Activated CD8-positive, alpha-beta memory T cell treated with anti-CD3 and anti-CD28 coated beads, Interleukin-2, amount 10 ng/mL, durations not matched to agents 7 days and 5 days (primary cell): ENCODE measurements around the gene AMOT. TPM values are rescaled to one million over a fixed set of nuclear protein-coding genes. Genes with fewer than 3 reads are reported as not detected.

ENCODE experiments used
- ATAC-seq: fragments of 150-1000 bp; cut with Tn5 transposase; one replicate; pipeline ENCODE4 v1.10.0; 2021; ENCODE audit warnings: moderate library complexity
- CTCF ChIA-PET: fragments of 350-600 bp; sonication (Branson Sonifier 250); formaldehyde crosslinking; loops from one replicate; lab custom pipeline; 2021; ENCODE audit warnings: antibody characterized with exemption; lab: Charles Lee
- DNase-seq: peaks from one replicate; pipeline ENCODE4 v3.0.0-alpha.2; 2020
- H3K27ac Mint-ChIP-seq: one replicate; pipeline ENCODE4 v1.8.0; 2021; ENCODE audit warnings: mild to moderate bottlenecking, mixed read lengths
- H3K27me3 Mint-ChIP-seq: one replicate; pipeline ENCODE4 v1.8.0; 2021; ENCODE audit warnings: mixed read lengths
- H3K36me3 Mint-ChIP-seq: one replicate; pipeline ENCODE4 v1.8.0; 2021; ENCODE audit warnings: mild to moderate bottlenecking, mixed read lengths
- H3K4me1 Mint-ChIP-seq: one replicate; pipeline ENCODE4 v1.8.0; 2021; ENCODE audit warnings: mixed read lengths
- H3K4me3 Mint-ChIP-seq: one replicate; pipeline ENCODE4 v1.8.0; 2021; ENCODE audit warnings: mild to moderate bottlenecking, moderate library complexity, mixed read lengths
- H3K9me3 Mint-ChIP-seq: one replicate; pipeline ENCODE4 v1.8.0; 2022; ENCODE audit warnings: low read depth, mixed read lengths
- total RNA-seq, 2 experiments: library from RNA; stranded (reverse); gene quantifications; one replicate each; pipeline ENCODE4 v1.2.3, GENCODE V29; 2021

AMOT gene
- total RNA-seq, 2 experiments from 2014 or later: 0.28 to 0.38 TPM

DNA sequence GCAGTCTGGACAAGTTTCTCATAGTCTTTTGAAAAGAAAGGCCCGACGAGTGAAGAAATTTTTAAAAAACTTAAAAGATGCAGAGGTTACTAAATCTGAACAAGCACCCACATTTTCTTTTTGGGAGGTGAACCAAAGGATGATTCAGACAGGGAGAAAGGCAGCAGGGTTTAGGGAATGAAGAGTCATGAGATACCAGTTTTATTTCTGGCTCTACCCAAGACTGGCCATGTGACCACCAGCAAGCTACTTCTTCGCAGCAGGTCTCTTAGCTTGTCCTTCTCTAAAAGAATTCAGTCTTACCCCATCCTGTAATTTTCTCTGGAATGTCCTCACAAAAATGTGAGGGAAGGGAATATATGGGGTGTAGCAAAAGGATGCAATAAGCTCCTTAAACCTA is 37.6 kb downstream of the AMOT start:
- Mint-ChIP-seq H3K4me1 (no peaks in the 10 kb centered on the region), H3K4me3 (no peak overlapping the region), H3K27ac (no peak overlapping the region), H3K36me3 (no peaks in the 10 kb centered on the region), H3K27me3 (no peaks in the 10 kb centered on the region), H3K9me3 (no peaks in the 10 kb centered on the region)
- CTCF ChIA-PET: no interaction called here
- DNase-seq: no peak
- no peak for ATAC-seq

GRCh38 chrX:112802541-112802940 is 38.1 kb downstream of the AMOT start:
- H3K36me3 Mint-ChIP-seq: no peaks in the 10 kb centered on the region
- H3K9me3 Mint-ChIP-seq: no peaks in the 10 kb centered on the region
- H3K27me3 Mint-ChIP-seq: no peaks in the 10 kb centered on the region
- no peak overlapping the region for H3K4me3 Mint-ChIP-seq
- DNase-seq (no peak), ATAC-seq (no peak)
- no peaks in the 10 kb centered on the region for H3K4me1 Mint-ChIP-seq
- no peak overlapping the region for H3K27ac Mint-ChIP-seq
- CTCF ChIA-PET: no interaction called here

GRCh38 chrX:112800971-112801775 is 39.5 kb downstream of the AMOT start:
- Mint-ChIP-seq H3K4me3 (no peak overlapping the region), H3K27me3 (no peaks in the 10 kb centered on the region), H3K9me3 (no peaks in the 10 kb centered on the region), H3K27ac (no peak overlapping the region), H3K4me1 (no peaks in the 10 kb centered on the region), H3K36me3 (no peaks in the 10 kb centered on the region)
- CTCF ChIA-PET: no interaction called here
- ATAC-seq: no peak
- DNase-seq: no peak

GRCh38 chrX:112799425-112799824 is 41.2 kb downstream of the AMOT start:
- CTCF ChIA-PET: no interaction called here

DNA sequence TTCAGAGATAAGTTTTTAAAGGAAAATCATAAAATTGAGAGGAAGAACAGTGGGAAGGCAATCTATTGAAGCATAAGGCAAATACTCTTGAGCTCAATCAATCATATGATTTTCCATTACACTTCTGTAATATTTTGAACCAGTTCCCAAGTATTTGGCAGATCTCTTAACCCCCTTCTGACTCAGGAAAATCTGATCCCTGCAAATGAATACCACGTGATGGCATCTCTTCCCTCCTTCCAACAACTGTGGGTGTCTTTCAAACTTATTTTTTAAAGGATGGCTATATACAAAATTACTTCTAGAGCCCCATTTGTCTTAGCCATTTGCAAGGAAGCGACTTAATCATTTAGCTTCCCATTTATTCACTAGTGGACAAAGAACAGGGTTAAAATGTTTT is 41.9 kb downstream of the AMOT start:
- Mint-ChIP-seq H3K27ac (no peak overlapping the region), H3K4me1 (no peaks in the 10 kb centered on the region), H3K4me3 (no peak overlapping the region), H3K9me3 (no peaks in the 10 kb centered on the region), H3K36me3 (no peaks in the 10 kb centered on the region), H3K27me3 (no peaks in the 10 kb centered on the region)
- CTCF ChIA-PET: no interaction called here
- DNase-seq: no peak
- no peak for ATAC-seq

More at GRCh38 chrX:112799425-112799824, 41.2 kb downstream of the AMOT start:
- Mint-ChIP-seq H3K4me1 (no peaks in the 10 kb centered on the region), H3K36me3 (no peaks in the 10 kb centered on the region), H3K27ac (no peak overlapping the region), H3K4me3 (no peak overlapping the region), H3K27me3 (no peaks in the 10 kb centered on the region), H3K9me3 (no peaks in the 10 kb centered on the region)
- ATAC-seq (no peak), DNase-seq (no peak)

DNA sequence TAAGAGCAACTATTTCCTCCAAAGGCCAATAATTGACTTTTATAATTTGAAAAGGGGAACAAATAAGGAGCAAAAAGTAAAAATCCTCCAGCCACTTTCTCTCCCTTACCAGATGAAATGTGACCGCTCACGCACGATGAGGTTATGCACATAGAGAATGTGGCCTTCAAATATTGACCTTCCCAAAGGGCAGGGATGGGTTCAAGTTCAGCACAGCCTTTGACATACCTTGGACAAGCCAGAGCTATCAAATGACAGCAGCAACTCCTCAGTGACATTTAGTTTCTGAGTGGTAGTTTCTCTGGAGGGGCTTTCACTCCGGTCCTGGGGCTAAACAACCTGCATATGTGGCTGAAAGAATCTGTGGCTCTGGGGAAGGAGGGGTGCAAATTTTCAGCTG is 50.7 kb downstream of the AMOT start:
- Mint-ChIP-seq H3K27me3 (no peaks in the 10 kb centered on the region), H3K36me3 (no peaks in the 10 kb centered on the region), H3K4me3 (no peak overlapping the region), H3K9me3 (peaks cover 3% of the 10 kb centered on the region), H3K27ac (no peak overlapping the region), H3K4me1 (no peaks in the 10 kb centered on the region)
- ATAC-seq: no peak
- CTCF ChIA-PET: no interaction called here
- DNase-seq: no peak

GRCh38 chrX:112786076-112786475 is 54.6 kb downstream of the AMOT start:
- H3K4me3 Mint-ChIP-seq: no peak overlapping the region
- ATAC-seq (no peak), DNase-seq (no peak)
- no peak overlapping the region for H3K27ac Mint-ChIP-seq
- H3K9me3 Mint-ChIP-seq: no peaks in the 10 kb centered on the region
- CTCF ChIA-PET: no interaction called here
- no peaks in the 10 kb centered on the region for H3K27me3 Mint-ChIP-seq
- H3K36me3 Mint-ChIP-seq: no peaks in the 10 kb centered on the region
- no peaks in the 10 kb centered on the region for H3K4me1 Mint-ChIP-seq

DNA sequence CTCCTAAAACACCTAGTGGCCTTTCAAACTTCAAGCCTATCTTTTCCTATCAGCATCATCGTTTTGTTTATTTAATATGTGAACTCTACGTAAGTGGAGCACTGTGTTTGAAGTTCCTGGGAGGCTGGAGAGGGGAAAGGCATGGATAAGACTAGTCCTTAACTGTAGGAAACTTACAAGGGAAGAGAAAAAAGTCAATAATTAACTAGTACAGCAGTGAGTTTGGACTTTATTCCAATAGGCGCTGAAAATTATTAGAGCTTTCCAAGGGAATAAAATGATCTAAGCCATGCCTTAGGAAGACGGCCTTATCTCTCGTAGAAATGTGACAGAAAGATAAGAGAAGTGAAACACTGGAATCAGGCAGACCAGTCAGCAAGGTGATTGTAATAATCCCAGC is 55.3 kb downstream of the AMOT start:
- H3K4me3 Mint-ChIP-seq: no peak overlapping the region
- no peaks in the 10 kb centered on the region for H3K9me3 Mint-ChIP-seq
- CTCF ChIA-PET: no interaction called here

DNA sequence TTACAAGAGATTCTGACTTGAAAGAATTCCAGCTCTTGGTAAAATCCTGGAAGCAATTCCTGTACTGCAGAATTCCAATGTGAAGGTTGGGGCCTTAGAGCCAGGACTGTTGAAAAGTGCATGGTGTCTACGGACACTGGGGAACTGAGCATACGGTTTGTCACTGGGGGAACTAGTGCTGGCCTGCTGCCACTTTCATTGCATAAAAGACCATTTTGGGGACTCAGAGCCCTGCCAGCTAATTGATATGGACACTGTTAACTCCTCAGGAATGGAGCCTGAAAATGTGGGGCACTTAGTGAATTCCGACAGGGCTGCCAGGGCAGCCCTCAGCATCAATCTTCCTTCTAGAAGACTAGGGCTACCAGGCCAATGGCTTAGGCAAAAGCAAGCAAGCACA is 55.9 kb downstream of the AMOT start:
- CTCF ChIA-PET: no interaction called here
- no peak overlapping the region for H3K4me3 Mint-ChIP-seq
- no peaks in the 10 kb centered on the region for H3K36me3 Mint-ChIP-seq
- H3K4me1 Mint-ChIP-seq: no peaks in the 10 kb centered on the region
- ATAC-seq (no peak), DNase-seq (no peak)
- H3K9me3 Mint-ChIP-seq: no peaks in the 10 kb centered on the region
- H3K27ac Mint-ChIP-seq: no peak overlapping the region
- no peaks in the 10 kb centered on the region for H3K27me3 Mint-ChIP-seq

More for the DNA sequence above, 55.3 kb downstream of the AMOT start:
- no peaks in the 10 kb centered on the region for H3K36me3 Mint-ChIP-seq
- ATAC-seq: no peak
- no peak for DNase-seq
- H3K27me3 Mint-ChIP-seq: no peaks in the 10 kb centered on the region
- H3K27ac Mint-ChIP-seq: no peak overlapping the region
- no peaks in the 10 kb centered on the region for H3K4me1 Mint-ChIP-seq

- no peaks in the 10 kb centered on the region for H3K36me3 Mint-ChIP-seq
- DNase-seq (no peak), ATAC-seq (no peak)
- H3K4me1 Mint-ChIP-seq: no peaks in the 10 kb centered on the region
- H3K27me3 Mint-ChIP-seq: no peaks in the 10 kb centered on the region
- H3K27ac Mint-ChIP-seq: no peak overlapping the region
- CTCF ChIA-PET: no interaction called here
- no peaks in the 10 kb centered on the region for H3K9me3 Mint-ChIP-seq
- H3K4me3 Mint-ChIP-seq: no peak overlapping the region
Observed at GRCh38 chrX:112779139-112779538, 61.5 kb downstream of the AMOT start.

DNA sequence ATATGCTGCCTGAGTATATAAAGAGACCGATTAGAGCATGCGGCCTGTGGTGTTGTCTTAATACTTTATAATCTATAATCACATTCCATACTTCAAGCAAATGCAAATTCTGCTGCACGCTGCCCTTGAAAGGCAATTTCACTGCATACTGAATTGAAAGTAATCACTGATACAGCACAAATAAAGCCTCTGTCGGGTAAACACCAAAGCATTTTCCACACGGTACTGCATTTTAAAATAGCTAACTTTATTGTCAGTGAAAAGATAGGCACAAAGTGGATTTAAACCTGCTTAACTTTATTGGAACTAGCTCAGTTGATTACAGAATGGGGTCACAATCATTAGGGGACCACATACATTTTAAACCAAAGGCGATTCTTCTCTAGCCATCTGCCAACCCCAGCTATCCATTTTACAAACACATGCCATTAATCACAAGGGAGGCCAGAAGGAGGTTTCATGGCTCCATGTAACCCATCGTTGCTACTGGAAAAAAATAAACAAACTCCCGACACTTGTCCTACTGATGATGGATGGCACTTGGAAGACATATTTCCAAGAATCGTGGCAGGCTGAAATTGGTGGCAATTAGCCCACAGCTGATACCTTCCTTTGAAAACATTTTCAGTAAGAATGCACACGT is 65.9 kb downstream of the AMOT start:
- ATAC-seq (no peak), DNase-seq (no peak)
- Mint-ChIP-seq H3K4me1 (no peaks in the 10 kb centered on the region), H3K27me3 (no peaks in the 10 kb centered on the region), H3K36me3 (no peaks in the 10 kb centered on the region), H3K27ac (no peak overlapping the region), H3K9me3 (no peaks in the 10 kb centered on the region), H3K4me3 (no peak overlapping the region)
- CTCF ChIA-PET: no interaction called here

- CTCF ChIA-PET: no interaction called here
- no peak for DNase-seq
- Mint-ChIP-seq H3K27me3 (no peaks in the 10 kb centered on the region), H3K4me1 (no peaks in the 10 kb centered on the region), H3K9me3 (no peaks in the 10 kb centered on the region), H3K4me3 (no peak overlapping the region), H3K27ac (no peak overlapping the region), H3K36me3 (no peaks in the 10 kb centered on the region)
- no peak for ATAC-seq
Observed at GRCh38 chrX:112774142-112774541, 66.5 kb downstream of the AMOT start.

DNA sequence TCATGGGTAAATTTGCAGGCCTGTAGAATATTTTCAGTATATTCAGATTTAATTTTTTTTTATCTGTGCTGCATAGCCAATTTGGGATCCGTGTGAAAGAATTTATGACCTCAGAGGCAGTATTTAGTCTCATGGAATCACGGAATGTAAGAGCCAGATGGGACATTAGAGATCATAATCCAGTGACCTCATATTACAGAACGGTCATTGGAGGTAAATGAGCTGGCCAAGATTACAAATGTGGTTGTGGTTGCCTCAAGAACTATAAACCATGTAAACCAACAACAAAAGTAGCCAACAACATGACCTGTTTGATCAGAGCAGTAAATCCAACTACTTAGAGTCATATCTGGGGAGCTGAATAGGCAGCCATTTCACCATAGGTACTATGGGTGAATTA is 71.6 kb downstream of the AMOT start:
- H3K4me1 Mint-ChIP-seq: no peaks in the 10 kb centered on the region
- DNase-seq: no peak
- H3K4me3 Mint-ChIP-seq: no peak overlapping the region
- no peaks in the 10 kb centered on the region for H3K36me3 Mint-ChIP-seq
- no peaks in the 10 kb centered on the region for H3K9me3 Mint-ChIP-seq
- peaks cover 3% of the 10 kb centered on the region for H3K27me3 Mint-ChIP-seq
- no peak for ATAC-seq
- H3K27ac Mint-ChIP-seq: no peak overlapping the region
- CTCF ChIA-PET: no interaction called here

GRCh38 chrX:112768563-112768962 is 72.1 kb downstream of the AMOT start:
- DNase-seq (no peak), ATAC-seq (no peak)
- Mint-ChIP-seq H3K9me3 (no peaks in the 10 kb centered on the region), H3K36me3 (no peaks in the 10 kb centered on the region), H3K4me1 (no peaks in the 10 kb centered on the region), H3K4me3 (no peak overlapping the region), H3K27me3 (peaks cover 3% of the 10 kb centered on the region), H3K27ac (no peak overlapping the region)
- CTCF ChIA-PET: no interaction called here
